HG03442 (cell line): ENCODE results near the gene CRTC2.

Experiments used
- ATAC-seq: cut with Tn5 transposase; IDR thresholded peaks from one replicate; pipeline ENCODE4 v1.9.1; 2021; ENCODE audit warnings: mild to moderate bottlenecking, moderate library complexity; ENCODE audit not compliant: unreplicated experiment

Gene CRTC2

DNA sequence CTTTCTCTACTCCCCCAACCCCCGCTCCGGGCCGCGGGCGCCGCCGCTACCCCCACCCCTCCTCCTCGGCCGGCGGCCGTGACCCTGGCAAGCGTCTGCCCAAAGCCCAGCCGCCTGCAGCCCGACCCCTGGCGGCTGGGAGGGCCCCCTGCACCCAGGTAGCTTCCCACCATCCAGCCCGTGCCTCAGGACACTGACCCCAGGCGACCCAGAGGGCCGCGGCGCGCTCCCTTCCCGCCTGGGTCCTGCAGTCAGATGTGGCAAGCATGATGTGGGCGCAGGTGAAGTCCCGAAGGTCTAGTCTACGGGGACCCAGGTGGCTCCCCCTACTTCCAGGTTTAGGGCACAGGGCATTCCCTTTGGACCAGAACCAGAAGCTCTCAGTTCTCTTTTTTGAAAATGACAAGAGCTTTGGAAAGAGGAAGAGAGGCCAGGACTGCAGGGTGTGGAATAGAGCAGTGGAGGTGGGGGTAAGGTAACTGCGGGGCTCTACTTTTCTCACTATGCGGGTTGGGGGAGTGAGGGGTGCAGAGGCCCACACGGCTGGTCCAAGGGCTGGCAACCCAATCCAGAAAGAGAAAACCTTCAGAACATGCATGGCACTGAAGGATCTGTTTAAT, 11.7 kb downstream of the CRTC2 start, which contains the start of gene DENND4B:
Gene DENND4B (minus strand): TSS at position 97 of the 620 bp plus-strand sequence. CDS start 2,344 bp downstream, outside the sequence.
- peak; percentile 54 for ATAC-seq

DNA sequence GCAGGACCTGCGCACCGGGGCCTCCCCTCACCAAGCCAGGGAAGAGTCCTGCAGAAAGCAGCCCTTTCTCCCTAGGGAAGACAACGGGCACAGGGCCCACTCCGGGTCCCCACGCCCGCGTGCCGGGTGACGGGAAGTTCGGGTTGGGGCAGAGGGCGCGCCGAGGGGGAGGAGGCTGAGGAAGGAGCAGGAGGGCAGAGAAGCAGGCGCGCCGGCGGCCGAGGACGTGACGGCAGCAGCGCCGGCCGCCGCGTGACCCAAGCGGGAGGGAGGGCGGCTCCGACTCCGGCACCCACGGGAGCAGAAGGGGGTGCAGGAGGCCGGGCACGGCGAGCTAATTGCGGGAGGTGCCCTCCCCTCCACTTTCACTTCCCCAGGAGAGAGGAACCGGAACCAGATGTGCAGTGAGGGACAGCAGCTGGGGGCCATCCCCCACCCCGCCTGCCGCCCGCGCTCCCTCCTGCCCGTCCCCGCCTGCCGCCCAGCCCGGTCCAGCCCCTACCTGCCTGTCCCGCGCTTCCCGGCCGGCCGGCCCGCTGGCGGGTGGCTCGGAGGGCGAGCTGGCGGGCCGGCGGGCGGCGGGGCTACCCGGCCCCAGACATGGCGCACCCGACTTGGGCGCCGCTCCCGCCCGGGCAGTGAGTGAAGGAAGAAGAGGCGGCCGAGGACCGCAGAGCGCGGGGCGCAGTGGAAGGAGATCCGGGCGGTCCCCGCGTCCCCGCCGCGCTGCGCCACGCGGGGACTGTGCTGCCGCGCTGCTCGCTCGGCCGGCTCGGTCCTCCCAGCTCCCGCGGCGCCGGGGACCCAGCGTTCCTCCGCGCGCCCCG, 12.4 kb downstream of the CRTC2 start:
- peak; percentile 67 for ATAC-seq

DNA sequence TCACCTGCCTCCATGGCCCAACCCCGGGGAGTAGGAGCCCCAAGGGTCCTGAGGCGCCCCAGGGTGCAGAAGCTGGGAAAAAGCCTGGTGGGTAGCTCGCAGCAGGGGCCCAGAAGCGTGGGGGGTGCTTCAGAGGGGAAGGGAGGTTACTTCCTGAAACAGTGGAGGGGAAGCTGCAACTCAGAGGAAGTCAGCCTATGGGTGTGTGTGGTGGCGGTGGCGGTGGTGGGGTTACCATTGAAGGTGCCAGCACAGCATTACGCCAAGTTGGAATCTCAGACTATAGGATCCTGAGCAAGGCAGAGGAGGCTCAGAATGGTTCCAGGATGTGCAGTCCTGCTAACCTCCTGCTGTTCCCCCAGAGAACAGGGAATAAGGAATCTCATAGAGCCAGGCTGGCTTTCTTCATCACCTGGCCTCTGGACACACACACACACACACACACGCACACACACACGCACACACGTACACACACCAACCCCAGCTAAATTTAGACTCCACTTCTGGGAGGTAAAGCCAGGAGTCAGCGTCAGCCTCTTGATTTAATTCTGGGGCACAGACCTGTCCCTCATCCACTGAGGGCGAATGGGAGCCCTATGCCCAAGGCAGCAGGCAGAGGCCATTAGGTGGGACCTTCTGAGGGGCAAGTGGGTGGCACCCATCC, 13.1 kb downstream of the CRTC2 start:
- no peak for ATAC-seq

DNA sequence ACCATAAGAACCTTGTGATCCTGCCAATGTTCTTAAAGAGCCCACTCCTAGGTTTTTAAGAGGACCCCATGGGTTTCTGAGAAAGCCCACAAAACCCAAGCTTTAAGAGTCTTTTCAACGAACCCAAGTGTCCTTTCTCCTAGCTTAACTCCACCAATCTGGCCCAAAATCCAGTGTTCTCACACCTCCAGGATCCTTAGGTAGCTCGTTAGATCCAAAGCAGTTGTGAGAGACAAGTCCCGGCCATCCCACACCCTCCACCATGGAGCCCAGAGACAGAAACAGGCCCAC, 13.6 kb downstream of the CRTC2 start:
- ATAC-seq, result no peak

DNA sequence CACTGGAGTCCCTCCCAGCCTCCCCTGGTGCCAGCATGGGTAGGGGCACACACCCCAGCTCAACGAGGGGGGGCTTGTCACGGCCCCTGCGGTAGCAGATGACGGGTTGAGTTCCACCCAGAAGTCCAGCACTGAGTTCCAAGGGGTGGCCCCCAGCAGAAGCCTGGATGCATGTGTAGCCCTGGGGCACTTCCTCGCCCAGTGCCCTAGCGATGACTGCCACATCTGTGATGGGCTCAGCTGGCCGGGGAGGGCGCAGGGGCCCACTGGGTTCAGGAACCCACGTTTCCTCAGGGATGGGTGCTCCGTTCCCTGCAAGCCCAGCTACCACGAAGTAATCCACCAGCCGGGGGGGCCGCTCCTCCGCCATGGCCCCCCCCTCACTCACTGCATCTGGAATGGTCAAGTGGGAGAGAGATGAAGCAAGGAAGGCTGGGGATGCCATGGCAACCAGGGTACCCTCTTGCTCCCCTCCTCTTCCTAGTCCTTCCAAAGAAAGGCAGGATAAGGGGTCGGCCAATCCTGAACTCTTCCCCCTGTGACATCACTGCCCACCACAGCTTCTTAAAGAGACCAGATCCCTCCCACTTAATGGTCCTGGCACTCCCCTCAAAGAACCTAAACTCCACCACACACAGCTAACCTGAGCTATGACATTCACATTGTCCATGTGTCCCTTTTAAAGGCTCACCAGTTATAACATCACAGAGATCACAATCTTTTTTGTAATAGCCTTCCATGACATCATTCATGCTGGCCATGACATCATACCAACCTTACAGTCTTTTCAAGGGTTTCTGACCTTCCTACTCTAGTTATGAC, 14.2 kb downstream of the CRTC2 start:
- ATAC-seq, result no peak

DNA sequence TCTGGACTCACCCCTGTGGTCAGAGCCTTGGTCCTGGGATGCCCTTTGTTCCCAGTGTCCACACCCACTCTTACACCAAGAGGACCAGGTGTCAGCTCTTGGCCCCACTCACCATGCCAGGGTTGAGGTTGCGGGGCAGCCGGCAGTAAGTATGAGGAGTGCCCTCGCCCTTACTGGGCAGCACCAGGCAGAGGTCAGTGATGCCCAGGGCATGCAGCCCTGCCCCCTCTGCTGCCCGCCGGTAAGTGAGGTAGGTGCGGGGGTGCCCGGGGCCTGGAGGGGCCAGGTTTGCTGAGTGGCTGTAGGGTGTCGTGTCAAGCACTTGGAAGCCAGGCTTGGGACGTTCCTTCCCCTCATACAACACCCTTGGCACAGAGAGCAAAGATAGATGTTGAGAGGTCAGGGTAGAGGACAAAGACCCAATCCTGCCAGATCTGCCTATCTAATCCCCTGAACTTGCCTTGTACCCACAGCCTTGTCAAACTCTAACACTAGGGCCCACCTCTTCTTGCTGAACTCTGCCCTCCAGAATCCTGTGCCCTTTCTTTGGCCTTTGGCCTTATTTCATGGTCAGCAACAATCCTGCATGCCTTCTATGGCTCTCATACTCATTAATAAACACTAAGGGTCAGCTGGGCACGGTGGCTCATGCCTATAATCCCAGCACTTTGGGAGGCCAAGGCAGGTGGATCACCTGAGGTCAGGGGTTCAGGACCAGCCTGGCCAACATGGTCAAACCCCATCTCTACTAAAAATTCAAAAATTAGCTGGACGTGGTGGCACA, 15.5 kb downstream of the CRTC2 start:
- no peak for ATAC-seq

DNA sequence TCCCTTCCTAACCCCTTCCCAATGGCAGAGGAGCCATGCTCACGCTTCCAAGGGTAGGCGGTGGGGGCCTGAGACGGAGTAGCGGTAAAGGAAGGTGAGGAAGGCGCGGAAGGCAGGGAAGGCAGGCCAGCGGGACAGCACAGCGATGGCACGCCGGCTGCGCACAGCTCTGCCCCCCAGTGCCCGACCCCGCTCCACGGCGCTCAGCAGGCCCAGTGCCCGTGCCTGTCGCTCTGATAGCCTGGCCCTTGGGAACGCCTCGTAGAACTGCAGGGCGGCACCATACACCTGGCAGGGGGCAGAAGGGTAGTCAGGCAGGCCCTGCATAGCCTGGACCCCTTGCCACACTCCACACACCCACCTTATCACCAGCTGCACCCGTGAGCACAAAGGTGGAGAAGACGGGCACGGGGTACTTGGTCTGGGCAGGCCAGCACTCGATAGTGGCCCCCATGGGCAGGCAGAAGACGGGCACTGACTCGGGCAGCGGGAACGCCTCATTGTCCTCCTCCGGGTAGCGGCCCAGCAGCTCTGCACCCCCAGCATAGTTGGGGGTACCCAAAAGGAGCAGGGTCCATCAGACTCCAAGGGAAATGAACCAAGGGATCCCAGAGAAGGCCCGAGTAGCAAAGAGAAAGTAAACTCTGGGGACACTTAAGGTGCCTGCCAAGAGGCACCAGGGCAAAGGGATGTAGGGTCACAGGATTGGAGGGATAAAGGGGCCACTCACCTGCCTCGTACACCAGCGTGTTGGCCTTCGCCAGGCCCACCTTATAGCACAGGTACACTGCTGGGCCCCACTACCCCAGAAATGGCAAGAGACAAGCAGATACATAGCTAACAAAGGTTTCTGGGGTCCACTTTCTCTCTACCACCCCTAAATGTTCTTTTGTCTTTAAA, 16.3 kb downstream of the CRTC2 start:
- ATAC-seq, result no peak

DNA sequence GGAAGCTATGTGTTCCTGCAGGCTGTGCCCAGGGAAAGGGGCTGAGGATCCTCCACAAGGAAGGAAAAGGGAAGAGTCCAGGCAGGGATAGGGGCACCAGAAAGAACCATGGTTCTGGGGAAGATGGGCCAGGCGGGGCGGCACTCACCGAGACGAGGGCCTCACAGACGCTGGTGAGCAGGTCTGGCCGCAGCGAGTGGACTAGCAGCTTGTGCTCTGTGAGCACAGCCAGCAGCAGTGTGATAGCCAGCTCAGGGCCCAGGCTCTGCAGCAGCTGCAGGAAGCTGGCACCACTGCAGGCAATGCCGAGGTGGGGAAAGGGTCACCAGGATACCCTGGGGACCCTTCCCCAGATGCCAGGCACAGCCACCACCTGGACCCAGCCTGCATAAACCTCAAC, 17.7 kb downstream of the CRTC2 start:
- ATAC-seq, result no peak

DNA sequence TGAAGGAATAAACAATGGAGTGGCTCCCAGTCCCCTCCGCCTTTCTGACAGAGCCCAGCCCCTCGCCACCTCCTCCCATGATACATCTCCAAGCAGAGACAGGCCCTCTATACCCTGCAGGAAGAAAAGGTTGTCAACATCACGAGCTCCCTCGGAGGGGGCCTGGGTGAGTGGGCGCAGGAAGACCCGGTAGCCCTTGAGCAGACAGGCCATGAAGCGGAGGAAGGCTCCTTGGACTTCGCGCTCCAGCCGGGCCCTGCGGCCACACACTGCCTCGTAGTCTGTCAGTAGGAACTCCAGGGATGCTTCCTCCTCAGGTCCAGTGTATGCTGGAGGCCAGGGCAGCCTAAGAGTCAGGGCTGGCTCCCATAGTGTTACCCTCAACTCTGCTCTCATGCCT, 18.9 kb downstream of the CRTC2 start:
- no peak for ATAC-seq

DNA sequence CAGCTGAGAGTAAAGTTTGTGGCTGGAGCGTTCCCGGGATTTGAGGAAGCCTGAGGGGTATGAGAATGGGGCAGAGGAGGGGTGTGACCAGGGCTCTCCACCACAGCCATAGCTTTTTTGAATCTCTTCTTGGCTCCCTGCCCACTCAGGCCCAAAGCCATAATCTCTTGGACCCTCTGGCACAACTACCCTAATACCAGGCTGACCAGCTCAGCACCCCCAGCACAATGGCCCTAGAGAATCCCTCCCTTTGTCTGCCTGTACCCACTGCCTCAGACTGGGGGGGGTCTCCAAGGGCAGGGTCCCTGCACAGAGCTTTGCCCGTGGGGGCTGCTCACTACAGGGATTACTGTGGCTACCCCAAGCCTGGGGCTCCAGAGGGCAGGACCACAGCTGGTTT, 19.4 kb downstream of the CRTC2 start:
- ATAC-seq, result no peak

DNA sequence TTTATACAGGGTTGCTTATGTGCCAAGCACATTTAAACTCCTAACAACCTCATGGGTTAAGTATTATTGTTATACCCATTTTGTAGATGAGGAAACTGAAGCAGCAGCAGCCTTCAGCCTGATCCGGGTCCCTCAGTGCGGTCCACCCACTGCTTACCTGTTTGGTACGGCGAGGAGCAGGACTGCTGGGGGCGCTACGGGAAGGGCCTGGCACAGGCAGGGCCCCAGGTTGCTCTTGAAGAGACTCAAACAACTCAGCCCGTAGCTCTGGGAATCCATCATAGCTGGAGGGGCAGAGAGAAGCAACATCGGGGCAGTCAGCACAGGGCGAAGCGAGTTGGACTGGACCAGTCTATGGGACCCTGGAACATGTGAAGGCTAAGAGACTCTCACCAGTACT, 21.1 kb downstream of the CRTC2 start:
- ATAC-seq, result no peak

DNA sequence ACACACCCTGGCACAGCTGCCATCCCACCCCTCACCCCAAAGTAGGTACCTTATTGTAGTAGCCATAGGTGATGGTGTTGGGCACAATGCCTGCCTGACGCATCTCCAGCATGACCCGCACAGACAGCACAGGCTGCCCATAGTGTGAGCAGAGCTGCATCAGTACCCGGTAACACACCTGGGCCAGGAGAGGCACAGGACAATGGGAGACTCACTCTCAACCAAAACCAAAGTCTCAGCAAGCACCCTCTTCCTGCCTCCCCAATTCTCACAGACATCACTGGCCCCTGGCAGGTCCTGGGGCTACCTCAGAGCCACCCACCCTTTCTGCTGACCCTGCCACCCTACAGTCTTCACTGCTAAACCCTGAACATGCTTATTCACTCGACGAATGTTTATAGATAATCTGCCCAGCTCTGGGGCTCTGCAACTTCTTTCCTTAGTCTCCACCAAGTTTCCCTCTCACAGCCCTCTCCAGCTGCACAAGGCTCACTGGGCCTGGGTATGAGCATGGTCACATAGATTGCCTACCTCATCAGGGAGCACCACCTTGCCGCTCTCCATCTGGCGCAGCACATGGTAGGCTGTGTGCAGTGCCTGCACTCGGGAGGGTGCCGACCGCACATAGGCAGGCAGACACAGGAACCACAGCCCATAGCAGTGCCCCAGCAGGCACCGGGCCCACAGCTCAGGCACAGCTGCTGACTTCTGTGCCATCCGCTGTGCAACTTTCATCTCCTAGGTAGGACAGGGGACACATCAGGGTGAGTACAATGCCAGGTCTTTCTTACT, 22.2 kb downstream of the CRTC2 start:
- no peak for ATAC-seq

DNA sequence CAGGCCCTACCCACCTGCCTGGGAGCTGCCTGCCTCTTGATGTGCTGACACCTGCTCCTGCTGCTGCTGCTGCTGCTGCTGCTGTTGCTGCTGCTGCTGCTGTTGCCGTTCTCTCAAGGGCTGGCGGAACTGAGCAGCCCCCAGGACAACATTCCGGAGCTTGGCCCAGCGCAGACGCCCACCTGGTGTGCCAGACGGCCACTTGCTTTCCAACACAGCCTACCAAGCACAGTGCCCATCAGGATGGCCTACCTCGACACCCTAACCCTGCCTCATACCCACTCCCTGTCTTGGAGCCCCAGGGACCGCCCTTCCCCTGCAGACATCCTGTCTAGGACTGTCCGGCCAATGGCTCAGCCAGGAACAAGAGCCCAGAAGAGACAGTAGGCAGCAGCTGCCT, 23.7 kb downstream of the CRTC2 start:
- ATAC-seq, result no peak

DNA sequence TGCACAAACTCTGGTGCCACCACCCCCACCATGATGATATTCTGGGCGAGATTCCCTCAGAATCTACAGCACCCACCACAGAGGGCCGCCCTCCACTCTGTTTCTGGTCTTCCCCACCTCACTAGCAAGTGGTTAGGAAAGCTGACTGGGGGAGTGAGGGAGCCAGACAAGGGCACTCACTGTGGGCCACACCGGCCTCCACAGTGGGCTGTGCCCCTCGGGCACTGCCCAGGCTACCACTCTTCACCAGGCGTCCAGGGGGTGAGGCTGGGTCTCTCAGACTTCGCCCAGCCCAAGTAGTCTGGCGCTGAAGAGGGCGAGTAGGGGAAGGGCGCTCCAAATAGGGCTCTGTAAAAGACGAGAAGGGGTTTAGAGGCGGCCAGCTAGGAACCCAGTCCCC, 24.5 kb downstream of the CRTC2 start:
- ATAC-seq, result no peak

DNA sequence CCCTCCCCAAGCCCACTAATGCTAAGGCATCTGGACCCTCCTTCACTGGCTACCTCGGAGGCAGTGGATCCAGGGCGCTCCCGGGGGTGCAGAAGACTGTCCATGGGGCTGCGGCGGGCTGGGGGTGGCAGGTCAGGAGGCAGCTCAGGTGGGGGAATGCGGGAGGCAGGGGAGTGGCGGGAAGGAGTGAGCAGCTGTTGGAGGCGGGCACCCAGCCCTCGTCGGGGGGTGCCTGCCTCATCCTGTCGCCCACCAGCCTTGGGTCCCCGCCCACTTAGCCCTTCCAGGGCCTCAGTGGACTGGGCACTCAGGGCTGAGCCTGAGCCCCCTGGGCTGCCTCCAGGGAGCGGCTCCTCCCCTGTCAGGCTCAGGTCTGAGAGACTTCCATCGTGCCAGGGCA, 25.0 kb downstream of the CRTC2 start:
- no peak for ATAC-seq

DNA sequence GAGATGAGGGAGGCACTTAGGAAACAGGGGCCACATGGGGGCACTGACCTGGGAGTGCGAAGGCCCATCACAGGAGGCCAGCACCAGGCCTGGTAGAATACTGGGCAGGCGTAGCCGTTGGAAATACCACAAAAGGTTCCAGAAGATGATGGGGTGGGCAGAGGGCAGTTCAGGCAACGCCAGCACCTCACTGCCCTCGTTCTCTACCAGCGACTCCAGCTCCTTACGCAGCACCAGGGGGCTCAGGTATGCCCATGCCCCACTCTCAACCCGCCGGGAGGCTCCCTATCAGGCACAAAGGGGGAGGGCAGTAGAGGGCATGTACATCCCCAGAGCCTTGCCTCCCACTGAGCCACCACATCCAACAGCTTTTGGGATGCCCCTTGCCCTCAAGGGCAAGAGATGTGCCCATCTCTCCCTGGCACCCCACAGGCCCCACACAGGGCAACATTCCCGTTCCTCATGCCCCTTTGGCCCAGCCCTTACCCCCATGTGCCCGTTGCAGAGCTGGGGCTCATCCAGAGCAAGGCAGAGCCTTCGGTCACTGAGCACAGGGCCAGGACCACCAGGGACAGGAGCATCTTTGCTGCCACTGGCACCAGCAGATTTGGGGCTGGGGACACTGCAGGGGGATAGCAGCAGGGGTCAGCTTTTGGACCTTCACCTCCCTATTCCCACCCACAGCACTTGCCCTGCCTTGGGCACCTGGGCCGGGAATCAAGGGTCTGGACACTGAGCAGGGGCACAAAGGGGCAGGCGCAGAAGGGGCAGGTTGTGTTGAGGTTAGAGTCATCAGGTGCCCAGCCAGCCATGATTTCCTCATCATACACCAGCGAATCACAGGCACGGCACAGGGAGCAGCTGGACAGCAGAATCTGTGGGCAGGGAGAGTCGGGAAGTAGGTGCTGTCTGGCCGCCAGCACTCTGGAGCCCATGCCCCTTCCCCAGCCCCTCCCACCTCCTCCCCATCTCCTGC, 26.0 kb downstream of the CRTC2 start:
- no peak for ATAC-seq
